Measurements from ENCODE around the gene FMO2.
"Not testable (repeated sequence)": the region's sequence is repeated elsewhere in the genome, so short reads cannot be mapped to it uniquely, and the experiment has no call there.

FMO2 gene

DNA sequence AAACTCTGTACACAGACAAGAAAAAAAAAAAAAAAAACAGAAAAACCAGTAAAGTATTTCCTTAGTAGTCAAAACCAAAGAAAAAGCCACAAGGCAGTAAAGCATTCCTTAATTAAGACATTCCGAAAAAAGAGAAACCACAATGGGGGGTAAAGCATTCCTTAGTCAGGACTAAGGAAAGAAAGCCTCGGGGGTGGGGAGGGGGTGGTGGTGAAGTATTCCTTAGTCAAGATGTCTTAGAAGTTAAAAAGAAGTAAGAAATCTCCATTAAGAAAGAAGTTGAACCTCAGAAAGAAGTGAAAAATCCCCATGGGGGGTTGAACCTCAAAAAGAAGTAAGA, 35.0 kb downstream of the FMO2 start:
- no peak for DNase-seq

DNA sequence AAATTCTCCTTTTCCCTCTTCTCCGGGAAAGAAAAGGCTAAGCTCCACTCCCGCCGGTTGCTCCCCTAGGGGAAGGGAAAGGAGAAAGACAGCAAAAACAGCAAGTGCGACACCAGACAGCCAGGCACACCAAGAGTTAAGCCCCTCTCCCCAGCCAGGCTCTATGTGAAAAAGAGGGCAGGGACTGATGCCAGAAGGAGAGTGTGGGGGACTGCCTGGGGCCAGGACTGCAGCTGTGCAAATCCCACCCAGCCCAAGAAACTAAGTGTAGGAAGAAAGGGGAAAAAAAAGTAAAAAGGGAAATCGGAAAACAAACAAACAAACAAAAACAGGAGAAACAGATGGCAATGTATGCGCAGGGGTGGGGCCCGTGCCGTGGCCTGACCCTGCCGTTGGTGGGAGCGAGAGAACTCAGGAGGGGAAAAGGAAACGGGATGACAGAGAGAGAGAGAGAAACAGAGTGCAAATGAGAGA, 35.5 kb downstream of the FMO2 start:
- DNase-seq = no peak

- no peak for DNase-seq
These were observed 36.8 kb downstream of the FMO2 start for GRCh38 chr1:171221665-171222591.

DNA sequence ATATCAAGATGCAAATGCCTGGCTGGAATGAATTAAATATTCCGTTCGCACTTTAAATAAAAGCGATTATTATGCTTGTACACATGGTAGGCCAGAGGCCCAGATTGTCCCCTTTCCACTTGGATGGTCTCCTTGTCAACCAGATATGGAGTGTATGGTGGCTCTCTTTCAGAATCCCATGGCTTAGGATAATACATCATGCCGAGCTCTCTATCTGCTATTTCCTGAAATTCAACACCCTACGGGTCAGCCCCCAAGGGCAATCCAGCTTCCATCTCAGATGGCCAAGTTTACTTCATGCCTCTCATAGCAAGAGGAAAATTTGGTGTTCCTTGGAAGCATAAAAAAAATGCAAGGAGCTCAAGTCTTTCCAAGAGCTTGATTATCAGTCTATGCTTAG, 37.8 kb downstream of the FMO2 start:
- DNase-seq = no peak

- DNase-seq = not testable (repeated sequence)
These were observed 39.2 kb downstream of the FMO2 start for GRCh38 chr1:171224257-171224656.

DNA sequence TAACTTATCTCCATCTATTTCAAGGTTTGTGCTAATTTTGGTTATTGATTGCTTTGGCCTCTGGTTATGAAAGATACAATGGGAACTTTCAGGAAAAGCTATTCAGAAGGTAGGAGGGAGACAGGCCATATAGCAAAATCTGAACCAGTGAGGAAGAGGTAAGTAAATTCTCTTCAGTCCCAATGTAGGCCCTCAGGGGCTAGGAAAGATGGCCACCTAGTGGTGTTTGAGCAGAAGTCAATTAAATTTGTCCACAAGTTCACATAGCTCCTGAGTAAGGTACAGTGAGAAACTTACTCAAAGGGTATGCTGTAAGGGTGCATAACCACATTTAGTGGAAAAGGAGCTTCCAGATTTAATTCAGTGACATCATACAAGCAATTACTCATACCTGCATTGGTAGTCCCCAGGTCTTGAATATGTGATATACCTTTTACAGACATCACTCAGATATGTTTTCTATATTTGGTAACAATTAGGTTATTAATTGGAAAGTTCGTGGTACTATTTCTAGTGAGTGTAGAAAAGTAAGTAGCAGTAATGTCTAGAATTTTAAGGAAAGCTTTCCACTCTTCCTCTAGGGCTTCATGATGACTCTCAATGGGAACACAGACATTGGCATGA, 41.8 kb downstream of the FMO2 start:
- DNase-seq = no peak

DNA sequence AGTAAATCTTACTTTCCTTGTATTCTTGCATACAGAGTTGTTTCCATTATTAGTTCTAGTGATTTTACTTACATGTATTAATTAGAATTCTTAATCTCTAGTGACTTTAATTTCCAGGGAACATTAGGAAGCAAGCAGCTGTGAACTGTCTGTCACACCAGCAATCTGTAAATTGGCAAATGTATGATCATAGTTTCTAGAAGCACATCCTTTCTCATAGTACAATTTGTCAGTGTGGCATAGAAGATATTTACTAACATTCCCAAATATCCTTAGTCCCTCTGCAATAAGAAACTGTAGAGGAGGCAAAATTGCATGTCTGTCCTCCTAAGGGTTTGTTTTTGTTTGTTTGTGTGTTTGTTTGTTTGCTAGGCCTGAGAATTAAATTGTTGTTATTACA, 46.2 kb downstream of the FMO2 start:
- DNase-seq = no peak

- no peak for DNase-seq
These were observed 48.1 kb downstream of the FMO2 start for GRCh38 chr1:171233183-171233582.

- not testable (repeated sequence) for DNase-seq
These were observed 51.1 kb downstream of the FMO2 start for GRCh38 chr1:171236231-171236630.

- DNase-seq = no peak
These were observed 58.8 kb downstream of the FMO2 start for GRCh38 chr1:171243878-171244277.

DNA sequence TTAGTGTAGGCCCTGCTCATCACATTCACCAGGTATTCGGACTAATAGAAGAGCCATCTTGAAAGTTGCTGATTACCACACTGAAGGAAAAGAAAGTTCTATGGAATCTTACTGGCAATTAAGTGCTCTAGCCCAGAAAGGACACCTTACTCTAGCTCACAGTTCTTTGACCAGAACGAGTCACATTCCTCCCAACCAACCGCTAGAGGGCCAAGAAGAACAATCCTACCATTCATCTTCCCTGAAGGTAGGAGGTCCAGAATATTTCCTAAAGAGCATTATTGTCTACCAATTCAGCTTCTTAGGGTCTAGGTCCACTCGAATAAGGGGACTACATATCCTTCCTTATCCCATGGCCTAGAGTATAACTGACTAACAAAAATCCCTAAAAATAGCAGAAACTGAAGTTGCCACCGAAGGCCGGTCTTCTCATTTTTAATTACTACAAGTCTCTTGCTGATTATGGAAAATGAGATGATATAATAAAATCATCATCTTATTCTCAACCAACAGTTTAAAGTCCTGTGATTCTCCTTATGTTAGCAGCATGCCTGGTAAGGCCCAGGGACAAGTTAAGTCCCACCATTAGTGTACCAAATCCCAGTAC, 60.5 kb downstream of the FMO2 start:
- no peak for DNase-seq

DNA sequence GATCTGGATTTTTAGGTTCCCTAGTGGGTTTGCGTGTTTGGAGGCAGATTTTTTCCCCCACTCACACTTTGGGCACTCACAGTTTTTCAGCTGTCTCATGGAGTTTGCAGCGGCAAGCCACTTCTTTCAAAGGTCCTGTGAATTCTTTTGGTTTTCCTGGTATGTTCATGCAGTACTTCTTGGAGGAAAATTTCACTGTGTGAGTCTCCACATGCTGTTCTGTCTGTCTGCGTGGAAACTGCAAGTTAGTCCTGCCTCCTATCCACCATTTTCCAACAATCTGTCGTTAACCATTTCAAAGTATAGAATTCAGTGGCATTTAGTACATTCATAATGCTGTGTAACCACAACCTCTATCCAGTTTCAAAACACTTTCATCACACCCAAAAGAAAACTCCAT, 62.4 kb downstream of the FMO2 start:
- no peak for DNase-seq

DNA sequence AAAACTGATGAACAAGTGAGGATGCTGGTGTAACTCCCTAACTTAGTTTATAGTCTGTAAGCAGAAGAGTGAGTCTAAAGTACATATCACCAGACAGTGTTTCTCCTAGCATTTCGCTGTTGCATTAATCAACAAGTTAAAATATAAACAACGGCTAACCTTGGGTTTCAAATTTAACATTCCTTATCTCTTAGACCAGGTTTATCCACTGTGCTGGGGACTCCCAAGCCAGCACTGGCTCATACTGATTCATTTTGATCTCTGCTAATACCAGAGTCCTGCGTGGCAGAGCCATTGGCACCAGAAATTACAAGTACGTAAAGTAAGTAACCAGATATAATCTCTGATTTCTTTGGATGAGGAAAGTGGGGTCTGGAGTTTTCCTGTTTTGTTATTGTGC, 63.2 kb downstream of the FMO2 start, which contains the start of gene FMO1:
FMO1 (plus strand) TSS at position 193 of the 400 bp plus-strand sequence. CDS start 9,594 bp downstream, outside the sequence.
- DNase-seq = no peak

DNA sequence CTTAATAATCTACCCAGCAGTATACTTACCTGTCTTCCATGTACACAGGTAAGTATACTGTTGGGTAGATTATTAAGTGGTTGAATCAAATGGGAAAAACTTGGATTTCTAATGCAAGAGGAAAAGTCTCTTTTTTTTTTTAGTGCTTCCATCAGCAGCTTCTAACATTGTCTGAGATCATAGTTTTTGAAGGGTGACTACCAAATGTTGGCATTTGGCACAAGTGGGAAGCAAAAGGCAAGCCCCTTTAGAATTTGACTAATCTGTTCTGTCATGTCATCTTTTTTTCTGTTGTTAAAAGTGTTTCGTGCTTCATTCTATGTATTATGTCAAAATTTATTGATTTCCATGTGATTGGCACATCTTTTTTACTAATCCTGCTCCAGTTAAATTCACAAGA, 63.7 kb downstream of the FMO2 start:
- no peak for DNase-seq

GRCh38 chr1:171250263-171250662, 65.2 kb downstream of the FMO2 start:
- no peak for DNase-seq

GRCh38 chr1:171251042-171251951, 66.2 kb downstream of the FMO2 start:
- DNase-seq = peak; percentile 21

DNA sequence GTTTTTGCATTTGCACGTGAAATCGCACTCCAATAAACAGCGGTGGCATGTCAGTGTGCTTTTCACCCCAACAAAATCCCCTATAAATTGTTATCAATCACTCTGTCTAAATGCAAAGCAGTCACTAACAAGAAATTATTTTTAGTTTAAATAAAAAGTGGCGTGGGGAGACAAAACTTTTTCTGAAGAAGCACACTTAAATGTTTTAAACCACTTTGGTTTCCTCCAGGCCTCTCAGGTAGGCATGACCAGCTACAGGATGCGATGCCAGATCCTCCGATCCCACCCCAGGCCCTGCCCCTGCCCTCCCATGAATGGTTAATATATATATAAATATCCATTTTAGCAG, 66.8 kb downstream of the FMO2 start:
- DNase-seq = no peak

DNA sequence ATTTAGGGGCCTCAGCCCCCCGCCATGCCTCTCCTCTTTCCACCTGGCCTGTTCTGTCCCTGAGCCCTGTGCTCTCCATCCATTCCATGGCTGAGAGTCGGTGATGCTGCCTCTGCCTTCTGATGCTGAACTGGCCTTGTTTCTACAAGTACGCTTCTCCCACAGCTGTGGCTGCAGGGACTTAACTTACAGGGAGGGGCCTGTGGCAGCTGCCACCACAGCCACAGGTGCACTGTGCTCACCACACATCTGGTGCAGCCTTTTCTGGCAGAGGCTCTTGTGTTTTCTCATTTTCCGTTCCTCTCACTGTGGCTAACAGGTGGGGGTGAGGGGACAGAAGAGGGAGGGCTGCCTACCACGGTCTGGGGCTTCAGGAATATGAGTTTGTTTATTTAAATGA, 67.4 kb downstream of the FMO2 start:
- peak; percentile 45 for DNase-seq

- DNase-seq = no peak
These were observed 69.8 kb downstream of the FMO2 start for GRCh38 chr1:171254859-171255258.

GRCh38 chr1:171256940-171257606, 72.0 kb downstream of the FMO2 start:
- DNase-seq = no peak

DNA sequence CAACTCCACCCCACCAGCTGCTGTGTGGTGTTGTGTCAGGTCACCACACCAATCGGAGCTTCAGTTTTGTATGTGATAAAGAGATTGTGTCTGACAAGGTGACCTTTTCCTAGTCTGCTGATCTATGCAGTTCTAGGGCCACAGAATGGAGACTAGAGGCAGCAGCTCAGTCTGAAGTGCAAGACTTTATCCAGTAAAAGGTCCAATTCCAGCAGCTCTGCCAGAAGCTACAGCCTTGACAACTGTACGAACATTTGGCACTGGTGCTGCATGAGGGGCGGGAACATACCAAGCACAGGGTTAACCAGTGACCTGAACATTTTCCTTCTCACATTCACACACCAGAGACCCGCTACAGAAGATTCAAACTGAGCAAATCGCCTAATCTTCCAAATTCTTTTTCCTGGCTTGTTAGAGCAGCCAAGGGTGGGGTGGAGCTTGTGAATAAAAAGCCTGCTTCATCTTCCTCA, 72.5 kb downstream of the FMO2 start:
- DNase-seq = no peak

- no peak for DNase-seq
These were observed 73.3 kb downstream of the FMO2 start for GRCh38 chr1:171258429-171258828.
